RWPE2 (cell line): Measurements from ENCODE around the gene KCNB1.
A peak's percentile ranks its signal among the peaks of the same experiment; 100 is the strongest.

Experiments
- ATAC-seq: fragments of 200-7000 bp; cut with Tn5 transposase; 3 replicates; pipeline ENCODE4 v1.9.1; 2021; ENCODE audit warnings: low read depth
- DNase-seq: peaks from one replicate; pipeline ENCODE4 v3.0.0-alpha.2; 2020; ENCODE audit warnings: low spot score
- H3K27ac ChIP-seq: fragments of 450-650 bp; 2 replicates; pipeline ENCODE4 v1.5.1; 2017; ENCODE audit warnings: mild to moderate bottlenecking; ENCODE audit not compliant: poor library complexity, severe bottlenecking
- H3K27me3 ChIP-seq: fragments of 250-450 bp; sonication (Bioruptor Pico); 2 replicates; pipeline ENCODE4 v1.5.1; 2021; ENCODE audit warnings: mild to moderate bottlenecking, moderate library complexity; ENCODE audit not compliant: insufficient read depth, poor library complexity, severe bottlenecking
- H3K36me3 ChIP-seq: fragments of 250-450 bp; sonication (Bioruptor Pico); 2 replicates; pipeline ENCODE4 v1.5.1; 2020; ENCODE audit warnings: low read depth, mild to moderate bottlenecking, moderate library complexity
- H3K4me1 ChIP-seq: fragments of 250-450 bp; sonication (Bioruptor Pico); 2 replicates; pipeline ENCODE4 v1.5.1; 2021; ENCODE audit warnings: mild to moderate bottlenecking, moderate library complexity; ENCODE audit not compliant: insufficient read depth, poor library complexity, severe bottlenecking
- H3K4me3 ChIP-seq: fragments of 250-450 bp; sonication (Bioruptor Pico); 2 replicates; pipeline ENCODE4 v1.5.1; 2021; ENCODE audit warnings: mild to moderate bottlenecking, moderate library complexity; ENCODE audit not compliant: severe bottlenecking
- H3K9me3 ChIP-seq: fragments of 250-450 bp; sonication (Bioruptor Pico); 2 replicates; pipeline ENCODE4 v1.5.1; 2021; ENCODE audit warnings: mild to moderate bottlenecking, moderate library complexity; ENCODE audit not compliant: severe bottlenecking
- TF ChIP-seq, protein P1 (sequence below): fragments of 450-650 bp; IDR thresholded peaks from one replicate; pipeline ENCODE4 v1.5.1; 2017; ENCODE audit warnings: mild to moderate bottlenecking, moderate library complexity; ENCODE audit not compliant: poor library complexity, severe bottlenecking

KCNB1 gene

GRCh38 chr20:49326026-49326425 lies 156.4 kb downstream of the KCNB1 start:
- no peak for DNase-seq
- Histone ChIP-seq H3K27ac (no peak overlapping the region), H3K27me3 (peaks cover 21% of the 10 kb centered on the region), H3K36me3 (no peaks in the 10 kb centered on the region), H3K9me3 (no peaks in the 10 kb centered on the region), H3K4me1 (no peaks in the 10 kb centered on the region), H3K4me3 (no peak overlapping the region)
- TF ChIP-seq, protein P1, sequence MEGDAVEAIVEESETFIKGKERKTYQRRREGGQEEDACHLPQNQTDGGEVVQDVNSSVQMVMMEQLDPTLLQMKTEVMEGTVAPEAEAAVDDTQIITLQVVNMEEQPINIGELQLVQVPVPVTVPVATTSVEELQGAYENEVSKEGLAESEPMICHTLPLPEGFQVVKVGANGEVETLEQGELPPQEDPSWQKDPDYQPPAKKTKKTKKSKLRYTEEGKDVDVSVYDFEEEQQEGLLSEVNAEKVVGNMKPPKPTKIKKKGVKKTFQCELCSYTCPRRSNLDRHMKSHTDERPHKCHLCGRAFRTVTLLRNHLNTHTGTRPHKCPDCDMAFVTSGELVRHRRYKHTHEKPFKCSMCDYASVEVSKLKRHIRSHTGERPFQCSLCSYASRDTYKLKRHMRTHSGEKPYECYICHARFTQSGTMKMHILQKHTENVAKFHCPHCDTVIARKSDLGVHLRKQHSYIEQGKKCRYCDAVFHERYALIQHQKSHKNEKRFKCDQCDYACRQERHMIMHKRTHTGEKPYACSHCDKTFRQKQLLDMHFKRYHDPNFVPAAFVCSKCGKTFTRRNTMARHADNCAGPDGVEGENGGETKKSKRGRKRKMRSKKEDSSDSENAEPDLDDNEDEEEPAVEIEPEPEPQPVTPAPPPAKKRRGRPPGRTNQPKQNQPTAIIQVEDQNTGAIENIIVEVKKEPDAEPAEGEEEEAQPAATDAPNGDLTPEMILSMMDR = no peak
- ATAC-seq = no peak

DNA sequence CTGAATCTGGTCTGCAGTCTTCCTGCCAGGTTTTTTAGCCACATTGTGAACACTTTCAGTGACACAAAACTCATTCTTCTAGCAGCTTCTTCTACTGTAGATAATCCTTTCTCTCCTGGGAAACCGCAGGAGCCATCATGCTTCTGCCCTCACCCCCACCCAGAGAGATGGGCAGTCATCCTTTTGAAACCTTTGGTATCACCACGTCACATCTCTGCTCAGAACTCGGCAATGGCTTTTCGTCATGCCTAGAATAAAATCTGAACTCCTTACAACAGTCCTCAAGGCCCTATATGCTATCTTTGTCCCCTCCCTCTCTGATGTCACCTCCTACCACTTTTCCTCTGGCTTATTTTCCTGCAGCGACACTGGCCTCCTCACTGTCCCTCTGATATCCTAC lies 158.2 kb downstream of the KCNB1 start:
- no peak overlapping the region for H3K27ac ChIP-seq
- H3K27me3 ChIP-seq = peaks cover 39% of the 10 kb centered on the region
- H3K4me3 ChIP-seq = no peak overlapping the region
- TF ChIP-seq, protein P1 = no peak
- ATAC-seq (no peak), DNase-seq (no peak)
- no peaks in the 10 kb centered on the region for H3K4me1 ChIP-seq
- no peaks in the 10 kb centered on the region for H3K36me3 ChIP-seq
- no peaks in the 10 kb centered on the region for H3K9me3 ChIP-seq

DNA sequence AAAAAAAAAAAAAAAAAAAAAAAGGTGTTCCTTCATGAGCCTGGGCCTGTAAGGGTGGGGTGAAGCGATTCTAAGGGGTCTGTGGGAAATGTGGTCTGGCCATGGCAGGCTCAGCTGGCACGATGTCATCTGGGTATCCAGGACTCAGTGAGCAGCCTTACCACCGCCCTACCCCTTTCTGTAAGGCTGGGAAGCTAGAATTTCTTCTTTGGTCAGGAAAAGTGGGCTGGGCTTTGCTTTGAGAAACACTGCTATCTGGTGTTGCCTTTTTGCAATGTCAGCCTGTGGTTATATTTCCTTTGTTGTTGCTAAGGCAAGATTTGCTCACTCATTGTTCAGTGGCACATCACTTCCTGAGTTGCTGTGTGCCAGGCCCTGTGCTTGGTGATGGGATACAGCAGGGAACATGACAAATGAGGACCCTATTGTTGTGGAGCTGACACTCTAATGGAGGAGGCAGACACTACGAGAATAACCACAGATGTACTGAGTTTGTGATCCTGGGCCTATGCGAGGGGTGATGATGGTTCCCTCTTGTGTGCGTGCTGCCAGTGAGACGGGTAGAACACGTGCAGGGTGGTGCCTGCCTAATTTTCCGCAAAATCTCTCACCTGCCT lies 158.7 kb downstream of the KCNB1 start:
- DNase-seq (no peak), ATAC-seq (peak; percentile 63)
- Histone ChIP-seq H3K4me3 (no peak overlapping the region), H3K27me3 (peaks cover 44% of the 10 kb centered on the region), H3K4me1 (no peaks in the 10 kb centered on the region), H3K27ac (no peak overlapping the region), H3K36me3 (no peaks in the 10 kb centered on the region), H3K9me3 (no peaks in the 10 kb centered on the region)
- TF ChIP-seq, protein P1 = peak; percentile 89

- no peak for DNase-seq
- TF ChIP-seq, protein P1 = peak; percentile 75
- peak; percentile 77 for ATAC-seq
- Histone ChIP-seq H3K36me3 (no peaks in the 10 kb centered on the region), H3K4me3 (no peak overlapping the region), H3K4me1 (no peaks in the 10 kb centered on the region), H3K27ac (no peak overlapping the region), H3K9me3 (no peaks in the 10 kb centered on the region), H3K27me3 (peaks cover 57% of the 10 kb centered on the region)
These were observed 162.0 kb downstream of the KCNB1 start for GRCh38 chr20:49320460-49320859.

DNA sequence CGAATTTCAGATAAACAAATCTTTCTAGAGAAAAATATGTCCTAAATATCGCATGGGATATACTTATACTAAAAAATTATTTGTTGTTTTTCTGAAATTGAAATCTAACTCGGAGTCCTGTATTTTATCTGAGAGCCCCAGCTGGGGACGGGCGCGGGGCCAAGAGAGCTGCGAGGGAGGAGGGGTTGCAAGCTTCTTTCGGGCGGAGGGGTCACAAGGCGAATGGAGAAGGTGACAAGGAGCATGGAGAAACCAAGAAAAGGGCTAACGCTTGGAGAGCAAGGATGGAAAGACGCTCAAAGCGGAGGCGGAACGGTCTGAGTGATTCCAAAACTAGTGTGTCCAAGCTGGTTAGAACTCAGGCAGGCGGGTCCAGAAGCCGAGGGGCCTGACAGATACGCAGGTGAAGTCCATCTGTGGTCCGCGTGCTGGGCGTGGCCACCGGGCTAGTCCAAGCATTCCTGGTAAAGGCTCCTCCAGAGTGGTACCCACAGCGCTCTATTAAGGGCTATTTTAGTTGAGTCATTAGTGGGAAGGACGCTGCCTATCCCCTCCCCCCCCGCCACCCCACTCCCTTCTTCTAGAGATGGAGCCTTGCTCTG lies 163.2 kb downstream of the KCNB1 start:
- no peak overlapping the region for H3K27ac ChIP-seq
- ATAC-seq (no peak), DNase-seq (no peak)
- H3K9me3 ChIP-seq = no peaks in the 10 kb centered on the region
- no peaks in the 10 kb centered on the region for H3K4me1 ChIP-seq
- no peak overlapping the region for H3K4me3 ChIP-seq
- H3K36me3 ChIP-seq = no peaks in the 10 kb centered on the region
- TF ChIP-seq, protein P1 = no peak
- peaks cover 69% of the 10 kb centered on the region for H3K27me3 ChIP-seq
